GM23338 (cell line): ENCODE results near the gene SMG9. TPM values are rescaled to one million over a fixed set of nuclear protein-coding genes. Genes with fewer than 3 reads are reported as not detected.

ENCODE experiments used
- ATAC-seq: fragments of 200-7000 bp; cut with Tn5 transposase; 3 replicates; pipeline ENCODE4 v1.9.1; 2020
- DNase-seq: peaks from one replicate; pipeline ENCODE4 v3.0.0-alpha.2; 2015; ENCODE audit warnings: low spot score
- H2AFZ ChIP-seq: fragments of 200-600 bp; sonication (generic); 2 replicates; pipeline ENCODE4 v1.8.0; 2016; ENCODE audit warnings: antibody characterized with exemption, mild to moderate bottlenecking, moderate library complexity
- H3F3A ChIP-seq: fragments of 200-600 bp; sonication (generic); replicated peaks from 2 replicates; pipeline ENCODE4 v1.8.0; 2017; ENCODE audit warnings: antibody characterized with exemption, mixed run types, low read depth
- H3K27ac ChIP-seq: fragments of 200-600 bp; sonication (generic); 2 replicates; pipeline ENCODE4 v1.6.1; 2016; ENCODE audit warnings: low read depth
- H3K27me3 ChIP-seq: fragments of 200-600 bp; sonication (generic); 2 replicates; pipeline ENCODE4 v1.8.0; 2016; ENCODE audit warnings: mild to moderate bottlenecking, mixed run types, moderate library complexity; ENCODE audit not compliant: insufficient read depth
- H3K36me3 ChIP-seq: fragments of 200-600 bp; sonication (generic); 2 replicates; pipeline ENCODE4 v1.8.0; 2016; ENCODE audit warnings: mild to moderate bottlenecking; ENCODE audit not compliant: insufficient read depth
- H3K4me1 ChIP-seq: fragments of 200-600 bp; sonication (generic); 2 replicates; pipeline ENCODE4 v1.8.0; 2016; ENCODE audit warnings: mild to moderate bottlenecking, moderate library complexity; ENCODE audit not compliant: insufficient read depth
- H3K4me2 ChIP-seq: fragments of 200-600 bp; sonication (generic); 2 replicates; pipeline ENCODE4 v1.7.1; 2017; ENCODE audit warnings: mixed run types
- H3K4me3 ChIP-seq: fragments of 200-600 bp; sonication (generic); 2 replicates; pipeline ENCODE4 v1.6.1; 2016; ENCODE audit warnings: mixed run types
- H3K79me2 ChIP-seq: fragments of 200-600 bp; sonication (generic); replicated peaks from 2 replicates; pipeline ENCODE4 v1.8.0; 2017; ENCODE audit warnings: mild to moderate bottlenecking; ENCODE audit not compliant: insufficient read depth
- H3K9me2 ChIP-seq: fragments of 200-600 bp; sonication (generic); 2 replicates; pipeline ENCODE4 v1.8.0; 2017; ENCODE audit not compliant: insufficient read depth
- H4K20me1 ChIP-seq: fragments of 200-600 bp; sonication (generic); replicated peaks from 2 replicates; pipeline ENCODE4 v1.8.0; 2017; ENCODE audit warnings: mild to moderate bottlenecking; ENCODE audit not compliant: insufficient read depth
- H3K27ac Mint-ChIP-seq: 2 replicates; pipeline ENCODE4 v1.8.0; 2020; ENCODE audit warnings: inconsistent platforms, mild to moderate bottlenecking, moderate library complexity, mixed read lengths
- H3K27me3 Mint-ChIP-seq: 3 replicates; pipeline ENCODE4 v1.8.0; 2022; ENCODE audit warnings: low read depth, mild to moderate bottlenecking, moderate library complexity, mixed read lengths, inconsistent platforms; ENCODE audit not compliant: insufficient read depth, poor library complexity
- H3K36me3 Mint-ChIP-seq: 3 replicates; pipeline ENCODE4 v1.8.0; 2021; ENCODE audit warnings: low read depth, mild to moderate bottlenecking, inconsistent platforms, moderate library complexity, mixed read lengths
- H3K4me1 Mint-ChIP-seq: 3 replicates; pipeline ENCODE4 v1.8.0; 2020; ENCODE audit warnings: mild to moderate bottlenecking, inconsistent platforms, mixed read lengths
- H3K4me3 Mint-ChIP-seq: 3 replicates; pipeline ENCODE4 v1.8.0; 2021; ENCODE audit warnings: moderate library complexity, mild to moderate bottlenecking, inconsistent platforms, mixed read lengths
- H3K9me3 Mint-ChIP-seq: 3 replicates; pipeline ENCODE4 v1.8.0; 2020; ENCODE audit warnings: moderate library complexity, mild to moderate bottlenecking, inconsistent platforms, mixed read lengths
- CREB1 ChIP-seq: fragments of 250-450 bp; sonication (Bioruptor Pico); IDR thresholded peaks from 2 replicates; pipeline ENCODE4 v1.5.0; 2020; ENCODE audit warnings: low read depth, mild to moderate bottlenecking, moderate library complexity
- EZH2 ChIP-seq: fragments of 200-600 bp; sonication (generic); IDR thresholded peaks from one replicate; pipeline ENCODE4 v1.8.0; 2017; ENCODE audit warnings: antibody characterized with exemption, mild to moderate bottlenecking, low read depth; ENCODE audit not compliant: unreplicated experiment
- JUNB ChIP-seq: IDR thresholded peaks from one replicate; pipeline ENCODE4 v1.6.1; 2016; ENCODE audit warnings: antibody characterized with exemption; ENCODE audit not compliant: unreplicated experiment
- NANOG ChIP-seq: IDR thresholded peaks from 2 replicates; pipeline ENCODE4 v1.6.1; 2016; ENCODE audit warnings: antibody characterized with exemption, borderline replicate concordance
- POLR2AphosphoS5 ChIP-seq: IDR thresholded peaks from 2 replicates; pipeline ENCODE4 v1.6.1; 2016; ENCODE audit warnings: antibody characterized with exemption, low read depth
- STAT1 ChIP-seq: IDR thresholded peaks from one replicate; pipeline ENCODE4 v1.6.1; 2016; ENCODE audit warnings: antibody characterized with exemption; ENCODE audit not compliant: unreplicated experiment
- ZNF114 ChIP-seq: fragments of 250-450 bp; sonication (Bioruptor Pico); IDR thresholded peaks from 2 replicates; pipeline ENCODE4 v1.5.0; 2020; ENCODE audit warnings: mild to moderate bottlenecking, moderate library complexity
- polyA plus RNA-seq: library from polyadenylated mRNA; unstranded; fragments of >200 nt; fragmentation: Nextera tagmentation; extraction: Ambion mirVana; gene quantifications from 2 replicates; pipeline ENCODE4 v1.2.1, GENCODE V29; 2016
- total RNA-seq: library from RNA; depleted of rRNA; stranded (reverse); fragments of >200 nt; shearing (Covaris generic); gene quantifications from 2 replicates; pipeline ENCODE4 v1.2.3, GENCODE V29; 2014
- TF ChIP-seq, protein P1 (sequence below): fragments of 250-450 bp; sonication (Bioruptor Pico); IDR thresholded peaks from 2 replicates; pipeline ENCODE4 v1.5.0; 2020; ENCODE audit warnings: mild to moderate bottlenecking, moderate library complexity
- TF ChIP-seq, protein P2 (sequence below): IDR thresholded peaks from one replicate; pipeline ENCODE4 v1.6.1; 2018; ENCODE audit warnings: antibody characterized with exemption; ENCODE audit not compliant: unreplicated experiment
- TF ChIP-seq, protein P3 (sequence below): IDR thresholded peaks from 2 replicates; pipeline ENCODE4 v1.6.1; 2016; ENCODE audit warnings: antibody characterized with exemption

The SMG9 gene
- total and polyA plus RNA-seq, 2 experiments from 2014 or later: 13.2 to 14.0 TPM

DNA sequence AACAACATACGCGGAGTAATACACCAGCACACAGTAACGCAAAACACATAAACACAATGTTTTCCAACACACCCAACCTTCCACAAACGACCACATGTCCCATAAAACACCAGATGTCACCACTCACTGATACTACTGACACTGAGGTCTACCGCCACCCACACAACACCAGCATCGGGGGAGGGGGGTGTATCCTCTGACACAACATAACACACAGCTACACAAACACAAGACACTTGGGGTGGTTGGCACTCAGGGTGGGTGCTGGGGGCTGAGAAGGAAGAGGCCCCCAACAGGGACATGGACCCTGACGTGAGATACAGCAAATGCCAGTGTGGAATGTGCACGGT, 27.5 kb upstream of the SMG9 start:
- H3K27ac ChIP-seq: no peak overlapping the region
- H3K27me3 ChIP-seq: no peaks in the 10 kb centered on the region
- H3K4me3 Mint-ChIP-seq: no peak overlapping the region
- no peaks in the 10 kb centered on the region for H3K79me2 ChIP-seq
- no peak for ATAC-seq
- H3K4me1 Mint-ChIP-seq: peaks cover 32% of the 10 kb centered on the region
- no peaks in the 10 kb centered on the region for H3F3A ChIP-seq
- no peaks in the 10 kb centered on the region for H3K36me3 ChIP-seq
- H2AFZ ChIP-seq: no peak overlapping the region
- H3K27me3 Mint-ChIP-seq: peaks cover 16% of the 10 kb centered on the region
- H3K36me3 Mint-ChIP-seq: no peaks in the 10 kb centered on the region
- H3K4me2 ChIP-seq: no peak overlapping the region
- no peaks in the 10 kb centered on the region for H4K20me1 ChIP-seq
- no peak overlapping the region for H3K27ac Mint-ChIP-seq
- H3K4me3 ChIP-seq: no peak overlapping the region
- H3K9me3 Mint-ChIP-seq: no peaks in the 10 kb centered on the region; the same call in 2 of the 3 replicates
- H3K9me2 ChIP-seq: no peaks in the 10 kb centered on the region
- H3K4me1 ChIP-seq: peaks cover 20% of the 10 kb centered on the region
- no peak for DNase-seq
- no peak for TF ChIP-seq EZH2
- no peak for TF ChIP-seq POLR2AphosphoS5
- TF ChIP-seq, protein P1, sequence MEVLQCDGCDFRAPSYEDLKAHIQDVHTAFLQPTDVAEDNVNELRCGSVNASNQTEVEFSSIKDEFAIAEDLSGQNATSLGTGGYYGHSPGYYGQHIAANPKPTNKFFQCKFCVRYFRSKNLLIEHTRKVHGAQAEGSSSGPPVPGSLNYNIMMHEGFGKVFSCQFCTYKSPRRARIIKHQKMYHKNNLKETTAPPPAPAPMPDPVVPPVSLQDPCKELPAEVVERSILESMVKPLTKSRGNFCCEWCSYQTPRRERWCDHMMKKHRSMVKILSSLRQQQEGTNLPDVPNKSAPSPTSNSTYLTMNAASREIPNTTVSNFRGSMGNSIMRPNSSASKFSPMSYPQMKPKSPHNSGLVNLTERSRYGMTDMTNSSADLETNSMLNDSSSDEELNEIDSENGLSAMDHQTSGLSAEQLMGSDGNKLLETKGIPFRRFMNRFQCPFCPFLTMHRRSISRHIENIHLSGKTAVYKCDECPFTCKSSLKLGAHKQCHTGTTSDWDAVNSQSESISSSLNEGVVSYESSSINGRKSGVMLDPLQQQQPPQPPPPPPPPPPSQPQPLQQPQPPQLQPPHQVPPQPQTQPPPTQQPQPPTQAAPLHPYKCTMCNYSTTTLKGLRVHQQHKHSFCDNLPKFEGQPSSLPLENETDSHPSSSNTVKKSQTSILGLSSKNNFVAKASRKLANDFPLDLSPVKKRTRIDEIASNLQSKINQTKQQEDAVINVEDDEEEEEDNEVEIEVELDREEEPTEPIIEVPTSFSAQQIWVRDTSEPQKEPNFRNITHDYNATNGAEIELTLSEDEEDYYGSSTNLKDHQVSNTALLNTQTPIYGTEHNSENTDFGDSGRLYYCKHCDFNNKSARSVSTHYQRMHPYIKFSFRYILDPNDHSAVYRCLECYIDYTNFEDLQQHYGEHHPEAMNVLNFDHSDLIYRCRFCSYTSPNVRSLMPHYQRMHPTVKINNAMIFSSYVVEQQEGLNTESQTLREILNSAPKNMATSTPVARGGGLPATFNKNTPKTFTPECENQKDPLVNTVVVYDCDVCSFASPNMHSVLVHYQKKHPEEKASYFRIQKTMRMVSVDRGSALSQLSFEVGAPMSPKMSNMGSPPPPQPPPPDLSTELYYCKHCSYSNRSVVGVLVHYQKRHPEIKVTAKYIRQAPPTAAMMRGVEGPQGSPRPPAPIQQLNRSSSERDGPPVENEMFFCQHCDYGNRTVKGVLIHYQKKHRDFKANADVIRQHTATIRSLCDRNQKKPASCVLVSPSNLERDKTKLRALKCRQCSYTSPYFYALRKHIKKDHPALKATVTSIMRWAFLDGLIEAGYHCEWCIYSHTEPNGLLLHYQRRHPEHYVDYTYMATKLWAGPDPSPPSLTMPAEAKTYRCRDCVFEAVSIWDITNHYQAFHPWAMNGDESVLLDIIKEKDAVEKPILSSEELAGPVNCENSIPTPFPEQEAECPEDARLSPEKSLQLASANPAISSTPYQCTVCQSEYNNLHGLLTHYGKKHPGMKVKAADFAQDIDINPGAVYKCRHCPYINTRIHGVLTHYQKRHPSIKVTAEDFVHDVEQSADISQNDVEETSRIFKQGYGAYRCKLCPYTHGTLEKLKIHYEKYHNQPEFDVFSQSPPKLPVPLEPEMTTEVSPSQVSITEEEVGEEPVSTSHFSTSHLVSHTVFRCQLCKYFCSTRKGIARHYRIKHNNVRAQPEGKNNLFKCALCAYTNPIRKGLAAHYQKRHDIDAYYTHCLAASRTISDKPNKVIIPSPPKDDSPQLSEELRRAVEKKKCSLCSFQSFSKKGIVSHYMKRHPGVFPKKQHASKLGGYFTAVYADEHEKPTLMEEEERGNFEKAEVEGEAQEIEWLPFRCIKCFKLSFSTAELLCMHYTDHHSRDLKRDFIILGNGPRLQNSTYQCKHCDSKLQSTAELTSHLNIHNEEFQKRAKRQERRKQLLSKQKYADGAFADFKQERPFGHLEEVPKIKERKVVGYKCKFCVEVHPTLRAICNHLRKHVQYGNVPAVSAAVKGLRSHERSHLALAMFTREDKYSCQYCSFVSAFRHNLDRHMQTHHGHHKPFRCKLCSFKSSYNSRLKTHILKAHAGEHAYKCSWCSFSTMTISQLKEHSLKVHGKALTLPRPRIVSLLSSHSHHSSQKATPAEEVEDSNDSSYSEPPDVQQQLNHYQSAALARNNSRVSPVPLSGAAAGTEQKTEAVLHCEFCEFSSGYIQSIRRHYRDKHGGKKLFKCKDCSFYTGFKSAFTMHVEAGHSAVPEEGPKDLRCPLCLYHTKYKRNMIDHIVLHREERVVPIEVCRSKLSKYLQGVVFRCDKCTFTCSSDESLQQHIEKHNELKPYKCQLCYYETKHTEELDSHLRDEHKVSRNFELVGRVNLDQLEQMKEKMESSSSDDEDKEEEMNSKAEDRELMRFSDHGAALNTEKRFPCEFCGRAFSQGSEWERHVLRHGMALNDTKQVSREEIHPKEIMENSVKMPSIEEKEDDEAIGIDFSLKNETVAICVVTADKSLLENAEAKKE (CRISPR knock-in tag): no peak
- no peak for TF ChIP-seq ZNF114
- TF ChIP-seq CREB1 (CRISPR knock-in tag): no peak
- no peak for TF ChIP-seq JUNB
- TF ChIP-seq, protein P2, sequence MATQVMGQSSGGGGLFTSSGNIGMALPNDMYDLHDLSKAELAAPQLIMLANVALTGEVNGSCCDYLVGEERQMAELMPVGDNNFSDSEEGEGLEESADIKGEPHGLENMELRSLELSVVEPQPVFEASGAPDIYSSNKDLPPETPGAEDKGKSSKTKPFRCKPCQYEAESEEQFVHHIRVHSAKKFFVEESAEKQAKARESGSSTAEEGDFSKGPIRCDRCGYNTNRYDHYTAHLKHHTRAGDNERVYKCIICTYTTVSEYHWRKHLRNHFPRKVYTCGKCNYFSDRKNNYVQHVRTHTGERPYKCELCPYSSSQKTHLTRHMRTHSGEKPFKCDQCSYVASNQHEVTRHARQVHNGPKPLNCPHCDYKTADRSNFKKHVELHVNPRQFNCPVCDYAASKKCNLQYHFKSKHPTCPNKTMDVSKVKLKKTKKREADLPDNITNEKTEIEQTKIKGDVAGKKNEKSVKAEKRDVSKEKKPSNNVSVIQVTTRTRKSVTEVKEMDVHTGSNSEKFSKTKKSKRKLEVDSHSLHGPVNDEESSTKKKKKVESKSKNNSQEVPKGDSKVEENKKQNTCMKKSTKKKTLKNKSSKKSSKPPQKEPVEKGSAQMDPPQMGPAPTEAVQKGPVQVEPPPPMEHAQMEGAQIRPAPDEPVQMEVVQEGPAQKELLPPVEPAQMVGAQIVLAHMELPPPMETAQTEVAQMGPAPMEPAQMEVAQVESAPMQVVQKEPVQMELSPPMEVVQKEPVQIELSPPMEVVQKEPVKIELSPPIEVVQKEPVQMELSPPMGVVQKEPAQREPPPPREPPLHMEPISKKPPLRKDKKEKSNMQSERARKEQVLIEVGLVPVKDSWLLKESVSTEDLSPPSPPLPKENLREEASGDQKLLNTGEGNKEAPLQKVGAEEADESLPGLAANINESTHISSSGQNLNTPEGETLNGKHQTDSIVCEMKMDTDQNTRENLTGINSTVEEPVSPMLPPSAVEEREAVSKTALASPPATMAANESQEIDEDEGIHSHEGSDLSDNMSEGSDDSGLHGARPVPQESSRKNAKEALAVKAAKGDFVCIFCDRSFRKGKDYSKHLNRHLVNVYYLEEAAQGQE: no peak
- TF ChIP-seq, protein P3, sequence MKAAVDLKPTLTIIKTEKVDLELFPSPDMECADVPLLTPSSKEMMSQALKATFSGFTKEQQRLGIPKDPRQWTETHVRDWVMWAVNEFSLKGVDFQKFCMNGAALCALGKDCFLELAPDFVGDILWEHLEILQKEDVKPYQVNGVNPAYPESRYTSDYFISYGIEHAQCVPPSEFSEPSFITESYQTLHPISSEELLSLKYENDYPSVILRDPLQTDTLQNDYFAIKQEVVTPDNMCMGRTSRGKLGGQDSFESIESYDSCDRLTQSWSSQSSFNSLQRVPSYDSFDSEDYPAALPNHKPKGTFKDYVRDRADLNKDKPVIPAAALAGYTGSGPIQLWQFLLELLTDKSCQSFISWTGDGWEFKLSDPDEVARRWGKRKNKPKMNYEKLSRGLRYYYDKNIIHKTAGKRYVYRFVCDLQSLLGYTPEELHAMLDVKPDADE: no peak
- no peak for TF ChIP-seq STAT1
- no peak for TF ChIP-seq NANOG
